Mesendoderm (in vitro differentiated cells): ENCODE results near the gene PCTP.

Experiments used
- DNase-seq: peaks from one replicate; pipeline ENCODE4 v3.0.0; 2013
- H2AK5ac ChIP-seq: 2 replicates; pipeline ENCODE4 v1.6.1; 2013; ENCODE audit warnings: low read length, inconsistent platforms
- H2BK120ac ChIP-seq: 2 replicates; pipeline ENCODE4 v1.6.1; 2013; ENCODE audit warnings: low read depth, mild to moderate bottlenecking, low read length, moderate library complexity, mixed read lengths
- H2BK15ac ChIP-seq: replicated peaks from 2 replicates; pipeline ENCODE4 v1.6.1; 2013; ENCODE audit warnings: low read depth, mild to moderate bottlenecking, moderate library complexity
- H2BK5ac ChIP-seq: 2 replicates; pipeline ENCODE4 v1.6.1; 2013; ENCODE audit warnings: low read length, inconsistent platforms
- H3K18ac ChIP-seq: 2 replicates; pipeline ENCODE4 v1.6.1; 2013; ENCODE audit warnings: mild to moderate bottlenecking, low read length, mixed read lengths
- H3K23ac ChIP-seq: one replicate; pipeline ENCODE4 v1.6.1; 2013; ENCODE audit warnings: low read length
- H3K27ac ChIP-seq: 2 replicates; pipeline ENCODE4 v1.5.1; 2013; ENCODE audit warnings: low read depth, mild to moderate bottlenecking, inconsistent platforms, low read length, moderate library complexity
- H3K27me3 ChIP-seq: 2 replicates; pipeline ENCODE4 v1.6.1; 2013; ENCODE audit warnings: low read length, control low read depth, mild to moderate bottlenecking, inconsistent platforms; ENCODE audit not compliant: insufficient read depth, poor library complexity
- H3K36me3 ChIP-seq: 2 replicates; pipeline ENCODE4 v1.6.1; 2013; ENCODE audit warnings: low read length, inconsistent platforms; ENCODE audit not compliant: control insufficient read depth, insufficient read depth
- H3K4ac ChIP-seq: one replicate; pipeline ENCODE4 v1.6.1; 2013; ENCODE audit warnings: low read depth, mild to moderate bottlenecking, low read length, moderate library complexity
- H3K4me1 ChIP-seq: 2 replicates; pipeline ENCODE4 v1.6.1; 2013; ENCODE audit warnings: low read depth, low read length, inconsistent platforms; ENCODE audit not compliant: control insufficient read depth
- H3K4me2 ChIP-seq: 2 replicates; pipeline ENCODE4 v1.6.1; 2013; ENCODE audit warnings: low read length
- H3K4me3 ChIP-seq: 2 replicates; pipeline ENCODE4 v1.5.1; 2013; ENCODE audit warnings: mild to moderate bottlenecking, low read length
- H3K56ac ChIP-seq: one replicate; pipeline ENCODE4 v1.6.1; 2013; ENCODE audit warnings: low read length
- H3K79me1 ChIP-seq: 2 replicates; pipeline ENCODE4 v1.6.1; 2013; ENCODE audit warnings: low read length, inconsistent platforms
- H3K79me2 ChIP-seq: 2 replicates; pipeline ENCODE4 v1.6.1; 2013; ENCODE audit warnings: mild to moderate bottlenecking, low read length; ENCODE audit not compliant: control insufficient read depth, insufficient read depth
- H3K9ac ChIP-seq: 2 replicates; pipeline ENCODE4 v1.6.1; 2013; ENCODE audit warnings: low read length, inconsistent platforms
- H4K5ac ChIP-seq: one replicate; pipeline ENCODE4 v1.6.1; 2013; ENCODE audit warnings: low read length
- H4K8ac ChIP-seq: one replicate; pipeline ENCODE4 v1.6.1; 2013; ENCODE audit warnings: low read depth, mild to moderate bottlenecking, control low read depth, low read length, moderate library complexity
- WGBS: extraction: QIAGEN DNeasy Blood & Tissue Kit; methylation state at CpG from one replicate; pipeline ENCODE4 v1.1.7; 2013; ENCODE audit warnings: low lambda C conversion rate, missing lambda C conversion rate; ENCODE audit not compliant: insufficient coverage; ENCODE audit errors: extremely low coverage; 5-methylcytosine and 5-hydroxymethylcytosine counted together

PCTP gene

DNA sequence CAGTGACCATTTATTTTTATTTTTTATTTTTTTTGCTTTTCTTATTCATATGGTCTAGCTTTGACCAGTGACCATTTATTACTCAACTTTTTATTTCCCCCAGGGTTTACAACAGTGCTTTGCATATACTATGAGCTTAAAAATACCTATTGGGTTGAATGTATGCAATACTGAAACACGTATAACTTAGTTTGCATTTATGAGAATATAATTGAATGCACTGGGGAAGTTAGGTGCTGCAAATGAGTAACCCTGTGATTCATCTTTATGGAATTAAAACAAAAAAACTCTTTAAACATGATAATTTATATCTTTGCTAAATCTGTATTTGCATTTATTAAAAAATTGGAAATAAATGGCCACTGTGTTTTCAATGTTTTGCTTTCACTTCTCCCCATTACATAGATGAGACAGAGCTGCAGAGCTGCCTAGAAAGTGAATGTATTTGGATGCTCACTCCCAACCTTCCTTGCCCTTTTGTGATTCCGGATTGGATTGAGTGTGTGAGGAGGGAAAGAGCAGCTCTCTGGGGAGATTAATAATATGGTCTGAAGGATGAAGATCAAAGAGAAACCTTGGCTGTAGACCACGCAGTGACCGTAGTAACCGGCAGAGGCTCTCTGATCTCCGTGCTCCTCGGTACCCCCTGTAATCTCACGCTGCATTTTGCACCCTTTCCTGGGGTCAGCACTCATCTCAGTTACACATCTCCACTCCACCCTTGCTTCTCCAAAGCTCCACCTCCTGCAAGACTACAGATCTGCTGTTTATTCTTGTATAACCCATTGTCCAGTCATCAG is 42.5 kb upstream of the PCTP start:
- WGBS: no CpG with 5 or more reads among the region's 8 CpGs
- H3K56ac ChIP-seq: no peak overlapping the region

GRCh38 chr17:55709440-55709839 is 41.4 kb upstream of the PCTP start:
- Histone ChIP-seq H4K5ac (no peak overlapping the region), H3K9ac (no peak overlapping the region), H2AK5ac (no peak overlapping the region), H3K18ac (no peak overlapping the region), H3K36me3 (no peaks in the 10 kb centered on the region), H3K4me1 (peaks cover 4% of the 10 kb centered on the region), H3K23ac (no peak overlapping the region), H2BK120ac (no peak overlapping the region), H3K27ac (no peak overlapping the region), H3K27me3 (no peaks in the 10 kb centered on the region), H3K79me2 (no peaks in the 10 kb centered on the region), H3K4me3 (no peak overlapping the region), H4K8ac (no peak overlapping the region), H3K79me1 (no peaks in the 10 kb centered on the region), H2BK5ac (no peak overlapping the region), H2BK15ac (no peak overlapping the region), H3K4ac (no peak overlapping the region), H3K4me2 (no peak overlapping the region), H3K56ac (no peak overlapping the region)
- WGBS: no CpG with 5 or more reads among the region's 7 CpGs
- no peak for DNase-seq

More for the DNA sequence above, 42.5 kb upstream of the PCTP start:
- Histone ChIP-seq H3K4me3 (no peak overlapping the region), H3K27ac (no peak overlapping the region), H2AK5ac (no peak overlapping the region), H3K27me3 (no peaks in the 10 kb centered on the region), H3K9ac (no peak overlapping the region), H3K79me1 (no peaks in the 10 kb centered on the region), H4K5ac (no peak overlapping the region), H4K8ac (no peak overlapping the region), H2BK15ac (no peak overlapping the region), H3K4me1 (peaks cover 4% of the 10 kb centered on the region), H2BK120ac (no peak overlapping the region), H3K36me3 (no peaks in the 10 kb centered on the region), H3K4me2 (no peak overlapping the region), H3K18ac (no peak overlapping the region), H2BK5ac (no peak overlapping the region), H3K4ac (no peak overlapping the region), H3K23ac (no peak overlapping the region), H3K79me2 (no peaks in the 10 kb centered on the region)
- no peak for DNase-seq

GRCh38 chr17:55709984-55710383 is 40.9 kb upstream of the PCTP start:
- H4K8ac ChIP-seq: no peak overlapping the region
- no peak overlapping the region for H3K4me2 ChIP-seq

GRCh38 chr17:55710410-55710809 is 40.4 kb upstream of the PCTP start:
- H3K27ac ChIP-seq: no peak overlapping the region
- H2BK15ac ChIP-seq: no peak overlapping the region
- no peaks in the 10 kb centered on the region for H3K27me3 ChIP-seq
- H3K4me1 ChIP-seq: peaks cover 4% of the 10 kb centered on the region
- no peak overlapping the region for H3K18ac ChIP-seq
- no peak overlapping the region for H2BK5ac ChIP-seq
- H3K56ac ChIP-seq: no peak overlapping the region
- no peak for DNase-seq
- H3K4me2 ChIP-seq: no peak overlapping the region
- H2BK120ac ChIP-seq: no peak overlapping the region
- no peak overlapping the region for H2AK5ac ChIP-seq
- H3K79me2 ChIP-seq: no peaks in the 10 kb centered on the region
- H3K4me3 ChIP-seq: no peak overlapping the region
- H3K23ac ChIP-seq: no peak overlapping the region
- no peak overlapping the region for H4K8ac ChIP-seq
- no peaks in the 10 kb centered on the region for H3K79me1 ChIP-seq
- no CpG with 5 or more reads among the region's 3 CpGs for WGBS
- no peak overlapping the region for H3K4ac ChIP-seq
- H3K9ac ChIP-seq: no peak overlapping the region
- H4K5ac ChIP-seq: no peak overlapping the region
- H3K36me3 ChIP-seq: no peaks in the 10 kb centered on the region

More at GRCh38 chr17:55709984-55710383, 40.9 kb upstream of the PCTP start:
- Histone ChIP-seq H2BK120ac (no peak overlapping the region), H3K4me3 (no peak overlapping the region), H3K27ac (no peak overlapping the region), H3K79me1 (no peaks in the 10 kb centered on the region), H3K36me3 (no peaks in the 10 kb centered on the region), H3K23ac (no peak overlapping the region), H3K27me3 (no peaks in the 10 kb centered on the region), H3K4me1 (peaks cover 4% of the 10 kb centered on the region), H2BK5ac (no peak overlapping the region), H3K56ac (no peak overlapping the region), H3K18ac (no peak overlapping the region), H2AK5ac (no peak overlapping the region), H3K79me2 (no peaks in the 10 kb centered on the region), H3K4ac (no peak overlapping the region), H4K5ac (no peak overlapping the region), H3K9ac (no peak overlapping the region), H2BK15ac (no peak overlapping the region)
- no CpG with 5 or more reads among the region's 4 CpGs for whole genome bisulfite sequencing
- DNase-seq: no peak

GRCh38 chr17:55710829-55711496 is 39.9 kb upstream of the PCTP start:
- no peak overlapping the region for H3K4me3 ChIP-seq
- H2BK15ac ChIP-seq: no peak overlapping the region
- no peak overlapping the region for H4K5ac ChIP-seq
- H3K4ac ChIP-seq: no peak overlapping the region
- no peak overlapping the region for H3K27ac ChIP-seq
- peaks cover 4% of the 10 kb centered on the region for H3K4me1 ChIP-seq
- no peak overlapping the region for H3K23ac ChIP-seq
- no peak overlapping the region for H3K56ac ChIP-seq
- no peak for DNase-seq
- H3K9ac ChIP-seq: no peak overlapping the region
- H3K36me3 ChIP-seq: no peaks in the 10 kb centered on the region
- no peak overlapping the region for H2BK5ac ChIP-seq
- WGBS: no CpG with 5 or more reads among the region's 4 CpGs
- no peaks in the 10 kb centered on the region for H3K79me2 ChIP-seq
- H3K18ac ChIP-seq: no peak overlapping the region
- no peak overlapping the region for H2AK5ac ChIP-seq
- H2BK120ac ChIP-seq: no peak overlapping the region
- no peak overlapping the region for H4K8ac ChIP-seq
- no peaks in the 10 kb centered on the region for H3K79me1 ChIP-seq
- no peaks in the 10 kb centered on the region for H3K27me3 ChIP-seq
- H3K4me2 ChIP-seq: no peak overlapping the region
